GM12878 (cell line): Measurements from ENCODE around the gene PARVA.

Experiments
- CBX5 ChIP-seq: sonication (generic); IDR thresholded peaks from 2 replicates; pipeline ENCODE4 v1.6.1; 2016; ENCODE audit warnings: low read depth, moderate library complexity, mild to moderate bottlenecking, inconsistent platforms
- CEBPB ChIP-seq, 2 experiments: fragments of 150-350 bp in 1 of 2; IDR thresholded peaks; 2 replicates each; pipeline ENCODE4 v1.6.1; 2012 to 2014; ENCODE audit warnings: low read depth in 2 of 2, low read length in 2 of 2, borderline replicate concordance in 1 of 2, inconsistent platforms in 1 of 2
- NFYB ChIP-seq: IDR thresholded peaks from 2 replicates; pipeline ENCODE4 v1.6.1; 2011; ENCODE audit warnings: low read depth, mild to moderate bottlenecking, low read length, improper control_type of control experiment, moderate library complexity; ENCODE audit not compliant: insufficient read depth
- POLR2A ChIP-seq: IDR thresholded peaks from 2 replicates; pipeline ENCODE4 v1.6.1; 2011; ENCODE audit warnings: low read depth, mild to moderate bottlenecking, low read length
- RAD21 ChIP-seq: IDR thresholded peaks from 2 replicates; pipeline ENCODE4 v1.6.1; 2011; ENCODE audit warnings: mild to moderate bottlenecking, low read depth, low read length, moderate library complexity; ENCODE audit not compliant: insufficient read depth
- TF ChIP-seq, protein P1 (sequence below), 3 experiments: IDR thresholded peaks in 2 of 3; conservative IDR thresholded peaks in 1 of 3; 2 replicates each; pipeline ENCODE4 v1.5.1; 2011; ENCODE audit warnings: low read depth in 3 of 3, low read length in 3 of 3, mild to moderate bottlenecking in 3 of 3, control low read depth in 2 of 3, moderate library complexity in 2 of 3, inconsistent platforms in 1 of 3, mixed read lengths in 1 of 3; ENCODE audit not compliant: control insufficient read depth in 2 of 3, insufficient read depth in 1 of 3; ENCODE audit errors: extremely low read depth in 1 of 3
- TF ChIP-seq, protein P2 (sequence below): fragments of 450-650 bp; formaldehyde crosslinking; IDR thresholded peaks from 2 replicates; pipeline ENCODE4 v1.4.0; 2022; ENCODE audit warnings: mild to moderate bottlenecking, moderate library complexity

DNA sequence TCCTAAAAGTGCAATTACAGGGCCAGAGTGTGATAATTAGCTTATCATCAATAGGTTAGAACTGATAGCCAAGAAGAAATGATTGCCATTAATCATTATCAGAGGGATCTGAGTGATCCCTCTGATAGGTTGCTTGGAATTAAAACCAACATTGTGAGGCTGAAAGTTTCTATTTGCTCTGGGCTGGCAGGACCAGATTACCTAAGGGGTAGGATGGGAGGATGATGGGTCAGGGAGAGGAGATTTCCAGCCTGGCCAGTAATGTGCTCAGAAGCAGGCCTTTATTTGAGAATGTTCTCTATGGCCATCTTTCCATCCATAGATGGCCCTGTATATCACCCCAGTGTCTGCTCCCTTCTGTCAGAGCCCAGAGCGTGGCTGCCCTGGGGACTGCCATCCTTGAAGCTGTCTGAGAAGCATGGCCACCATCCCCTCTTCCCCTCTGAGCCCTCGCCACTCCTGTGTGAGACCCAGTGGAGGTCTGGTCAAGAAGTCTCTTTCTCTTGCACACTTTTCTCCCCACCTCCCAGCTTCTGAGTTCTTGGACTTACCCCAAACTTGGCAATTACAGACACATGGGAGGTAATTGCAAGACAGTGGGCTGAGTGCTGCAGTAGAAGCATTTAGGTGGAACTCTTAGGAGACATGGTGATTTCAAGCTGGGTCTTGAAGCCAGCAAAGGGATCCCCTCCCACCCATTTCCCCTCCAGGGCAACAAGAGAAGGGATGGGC is 11.7 kb downstream of the PARVA start:
- TF ChIP-seq, protein P1, sequence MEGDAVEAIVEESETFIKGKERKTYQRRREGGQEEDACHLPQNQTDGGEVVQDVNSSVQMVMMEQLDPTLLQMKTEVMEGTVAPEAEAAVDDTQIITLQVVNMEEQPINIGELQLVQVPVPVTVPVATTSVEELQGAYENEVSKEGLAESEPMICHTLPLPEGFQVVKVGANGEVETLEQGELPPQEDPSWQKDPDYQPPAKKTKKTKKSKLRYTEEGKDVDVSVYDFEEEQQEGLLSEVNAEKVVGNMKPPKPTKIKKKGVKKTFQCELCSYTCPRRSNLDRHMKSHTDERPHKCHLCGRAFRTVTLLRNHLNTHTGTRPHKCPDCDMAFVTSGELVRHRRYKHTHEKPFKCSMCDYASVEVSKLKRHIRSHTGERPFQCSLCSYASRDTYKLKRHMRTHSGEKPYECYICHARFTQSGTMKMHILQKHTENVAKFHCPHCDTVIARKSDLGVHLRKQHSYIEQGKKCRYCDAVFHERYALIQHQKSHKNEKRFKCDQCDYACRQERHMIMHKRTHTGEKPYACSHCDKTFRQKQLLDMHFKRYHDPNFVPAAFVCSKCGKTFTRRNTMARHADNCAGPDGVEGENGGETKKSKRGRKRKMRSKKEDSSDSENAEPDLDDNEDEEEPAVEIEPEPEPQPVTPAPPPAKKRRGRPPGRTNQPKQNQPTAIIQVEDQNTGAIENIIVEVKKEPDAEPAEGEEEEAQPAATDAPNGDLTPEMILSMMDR (IDR thresholded peaks at IDR 0.05 in 2 of 3, conservative IDR thresholded peaks at IDR 0.05 in 1 of 3; ENCODE audit: control insufficient read depth in 2 of 3, extremely low read depth in 1 of 3, insufficient read depth in 1 of 3, low read depth in 3 of 3, low read length in 3 of 3), result no peak
- TF ChIP-seq POLR2A (no peak), NFYB (no peak), CEBPB (IDR thresholded peaks at IDR 0.05; ENCODE audit: borderline replicate concordance in 1 of 2, low read depth in 2 of 2, low read length in 2 of 2) (no peak), CBX5 (no peak), RAD21 (no peak)
- TF ChIP-seq, protein P2, sequence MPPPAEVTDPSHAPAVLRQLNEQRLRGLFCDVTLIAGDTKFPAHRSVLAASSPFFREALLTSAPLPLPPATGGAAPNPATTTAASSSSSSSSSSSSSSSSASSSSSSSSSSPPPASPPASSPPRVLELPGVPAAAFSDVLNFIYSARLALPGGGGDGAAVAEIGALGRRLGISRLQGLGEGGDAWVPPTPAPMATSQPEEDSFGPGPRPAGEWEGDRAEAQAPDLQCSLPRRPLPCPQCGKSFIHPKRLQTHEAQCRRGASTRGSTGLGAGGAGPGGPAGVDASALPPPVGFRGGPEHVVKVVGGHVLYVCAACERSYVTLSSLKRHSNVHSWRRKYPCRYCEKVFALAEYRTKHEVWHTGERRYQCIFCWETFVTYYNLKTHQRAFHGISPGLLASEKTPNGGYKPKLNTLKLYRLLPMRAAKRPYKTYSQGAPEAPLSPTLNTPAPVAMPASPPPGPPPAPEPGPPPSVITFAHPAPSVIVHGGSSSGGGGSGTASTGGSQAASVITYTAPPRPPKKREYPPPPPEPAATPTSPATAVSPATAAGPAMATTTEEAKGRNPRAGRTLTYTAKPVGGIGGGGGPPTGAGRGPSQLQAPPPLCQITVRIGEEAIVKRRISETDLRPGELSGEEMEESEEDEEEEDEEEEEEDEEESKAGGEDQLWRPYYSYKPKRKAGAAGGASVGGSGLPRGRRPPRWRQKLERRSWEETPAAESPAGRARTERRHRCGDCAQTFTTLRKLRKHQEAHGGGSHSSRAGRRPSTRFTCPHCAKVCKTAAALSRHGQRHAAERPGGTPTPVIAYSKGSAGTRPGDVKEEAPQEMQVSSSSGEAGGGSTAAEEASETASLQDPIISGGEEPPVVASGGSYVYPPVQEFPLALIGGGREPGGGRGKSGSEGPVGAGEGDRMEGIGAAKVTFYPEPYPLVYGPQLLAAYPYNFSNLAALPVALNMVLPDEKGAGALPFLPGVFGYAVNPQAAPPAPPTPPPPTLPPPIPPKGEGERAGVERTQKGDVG, result no peak
